GM12878 (cell line): ENCODE results near the gene TCL1B. TPM values are rescaled to one million over a fixed set of nuclear protein-coding genes. Genes with fewer than 3 reads are reported as not detected.
A peak's percentile ranks its signal among the peaks of the same experiment; 100 is the strongest.

Experiments used
- ATAC-seq: fragments of 200-7000 bp; cut with Tn5 transposase; 3 replicates; pipeline ENCODE4 v1.9.1; 2020; ENCODE audit warnings: mild to moderate bottlenecking, moderate library complexity
- BruUV-seq: library from RNA; stranded (reverse); fragments of 400-500 nt; replicated peaks from 2 replicates; lab custom pipeline; 2021; lab: Mats Ljungman, UMichigan
- CTCF ChIA-PET: fragments of 300-600 bp; sonication (Branson Sonifier 250); formaldehyde crosslinking; extraction: SDS; loops from one replicate; lab custom pipeline; 2021; ENCODE audit warnings: inconsistent platforms; lab: Yijun Ruan, JAX
- POLR2A ChIA-PET: fragments of 350-600 bp; formaldehyde crosslinking; extraction: SDS; loops from one replicate; lab custom pipeline; 2021; ENCODE audit warnings: inconsistent platforms; lab: Charles Lee
- RAD21 ChIA-PET: fragments of 300-600 bp; sonication (Branson Sonifier 250); formaldehyde crosslinking; loops from one replicate; lab custom pipeline; 2023; ENCODE audit warnings: antibody characterized with exemption; ENCODE audit not compliant: unreplicated experiment; lab: Charles Lee
- SMC1A ChIA-PET: fragments of 300-600 bp; sonication (Branson Sonifier 250); formaldehyde crosslinking; loops from one replicate; lab custom pipeline; 2023; ENCODE audit not compliant: unreplicated experiment, uncharacterized antibody; lab: Charles Lee
- DNase-seq: peaks from one replicate; pipeline ENCODE4 v3.0.0-alpha.2; 2011; ENCODE audit warnings: low read depth, low spot score
- FAIRE-seq: peaks from 3 replicates; lab custom pipeline; 2011; peaks lifted over from hg19 to GRCh38; lab: Jason Lieb, UNC
- H2AFZ ChIP-seq: 2 replicates; pipeline ENCODE4 v1.6.0; 2011; ENCODE audit warnings: low read depth, low read length, control low read depth; ENCODE audit not compliant: control insufficient read depth
- H3K27ac ChIP-seq: 2 replicates; pipeline ENCODE4 v1.5.1; 2011; ENCODE audit warnings: control low read depth; ENCODE audit not compliant: control insufficient read depth, insufficient read depth
- H3K27me3 ChIP-seq, 2 experiments: replicated peaks in 1 of 2; 2 replicates each; pipeline versions ENCODE4 v1.6.0 to v1.6.1; 2011; ENCODE audit warnings: low read length in 1 of 2; ENCODE audit not compliant: control insufficient read depth in 2 of 2, insufficient read depth in 2 of 2
- H3K36me3 ChIP-seq, 2 experiments: 2 replicates each; pipeline ENCODE4 v1.5.1; 2011; ENCODE audit warnings: low read length in 1 of 2; ENCODE audit not compliant: control insufficient read depth in 2 of 2, insufficient read depth in 2 of 2
- H3K4me1 ChIP-seq: 2 replicates; pipeline ENCODE4 v1.6.1; 2011; ENCODE audit warnings: mild to moderate bottlenecking, low read length, moderate library complexity, mixed read lengths; ENCODE audit not compliant: control insufficient read depth, insufficient read depth
- H3K4me2 ChIP-seq: 2 replicates; pipeline ENCODE4 v1.6.0; 2011; ENCODE audit warnings: control low read depth; ENCODE audit not compliant: control insufficient read depth, insufficient read depth
- H3K4me3 ChIP-seq: fragments of 200-600 bp; sonication (generic); 2 replicates; pipeline ENCODE4 v1.5.1; 2016
- H3K79me2 ChIP-seq: 2 replicates; pipeline ENCODE4 v1.6.0; 2011; ENCODE audit warnings: low read length; ENCODE audit not compliant: control insufficient read depth, insufficient read depth
- H3K9ac ChIP-seq: 2 replicates; pipeline ENCODE4 v1.8.0; 2011; ENCODE audit warnings: low read length, control low read depth, mixed read lengths; ENCODE audit not compliant: control insufficient read depth, insufficient read depth
- H3K9me3 ChIP-seq: replicated peaks from 3 replicates; pipeline ENCODE4 v1.5.1; 2011; ENCODE audit warnings: mild to moderate bottlenecking, low read length; ENCODE audit not compliant: control insufficient read depth, insufficient read depth
- H4K20me1 ChIP-seq: 2 replicates; pipeline ENCODE4 v1.6.0; 2011; ENCODE audit not compliant: control insufficient read depth, insufficient read depth
- JUND ChIP-seq: IDR thresholded peaks from 2 replicates; pipeline ENCODE4 v1.6.1; 2012; ENCODE audit warnings: low read depth, mild to moderate bottlenecking, low read length, improper control_type of control experiment, moderate library complexity
- PAX5 ChIP-seq: IDR thresholded peaks from 2 replicates; pipeline ENCODE4 v1.6.1; 2011; ENCODE audit warnings: low read depth, low read length, borderline replicate concordance
- SPI1 ChIP-seq: IDR thresholded peaks from 2 replicates; pipeline ENCODE4 v1.6.1; 2011; ENCODE audit warnings: low read depth, mild to moderate bottlenecking, low read length, moderate library complexity, borderline replicate concordance; ENCODE audit not compliant: insufficient read depth
- ZNF384 ChIP-seq: IDR thresholded peaks from 2 replicates; pipeline ENCODE4 v1.6.1; 2012; ENCODE audit warnings: low read depth, mild to moderate bottlenecking, low read length, improper control_type of control experiment, borderline replicate concordance
- WGBS: methylation state at CpG from one replicate; pipeline ENCODE4 v1.1.6; 2016; ENCODE audit warnings: low lambda C conversion rate; ENCODE audit not compliant: insufficient replicate concordance, insufficient coverage; ENCODE audit errors: missing lambda C conversion rate; 5-methylcytosine and 5-hydroxymethylcytosine counted together
- in situ Hi-C: fragments of 300-500 bp; cut with MboI; formaldehyde crosslinking; loops from 9 replicates; pipeline ENCODE4 v1.14.3; 2018; ENCODE audit warnings: mixed read lengths
- intact Hi-C: fragments of 100-400 bp; cut with micrococcal nuclease; formaldehyde crosslinking; loops from one replicate; pipeline ENCODE4 v1.14.2; 2022; ENCODE audit not compliant: unreplicated experiment
- polyA plus RNA-seq, 11 experiments: library from polyadenylated mRNA; depleted of rRNA in 4 of 11; unstranded in 6 of 11; stranded (reverse) in 5 of 11; fragments of >200 nt; fragmentation: Nextera tagmentation in 4 of 11; fragmentation: Illumina TruSeq in 1 of 11; extraction: Ambion mirVana in 4 of 11; extraction: Trizol in 1 of 11; gene quantifications; 1 replicate in 1 of 11; 2 replicates in 10 of 11; pipeline versions ENCODE4 v1.2.1 to v1.2.3, GENCODE V29; 2011 to 2016; ENCODE audit warnings: inconsistent platforms in 2 of 11, missing spikeins in 2 of 11, low read depth in 1 of 11
- total RNA-seq, 4 experiments: library from RNA; depleted of rRNA in 3 of 4; stranded (reverse); fragments of >200 nt in 3 of 4; fragmentation: Illumina TruSeq in 1 of 4; extraction: Trizol in 1 of 4; gene quantifications; 2 replicates each; pipeline versions ENCODE4 v1.2.1 to v1.2.3, GENCODE V29; 2013 to 2021
- TF ChIP-seq, protein P1 (sequence below): fragments of 150-350 bp; IDR thresholded peaks from 2 replicates; pipeline ENCODE4 v1.6.1; 2016; ENCODE audit warnings: low read depth, low read length

TCL1B gene
- total and polyA plus RNA-seq, 10 of the 15 experiments (the other 5 are each of a cell fraction or from before 2014, with no cell fraction given) = 0.10 to 0.18 (median 0.13) TPM; not detected in 6

- Histone ChIP-seq H3K4me3 (no peak overlapping the region), H3K9ac (peak overlapping the region; percentile 69; the same call in 1 of the 2 replicates), H3K36me3 (no peaks in the 10 kb centered on the region; a peak in 1 of 4 replicates), H4K20me1 (no peaks in the 10 kb centered on the region), H3K27me3 (no peaks in the 10 kb centered on the region), H3K79me2 (no peaks in the 10 kb centered on the region), H3K4me1 (peaks cover 17% of the 10 kb centered on the region), H3K9me3 (no peaks in the 10 kb centered on the region), H3K4me2 (peak overlapping the region; percentile 48; the same call in 1 of the 2 replicates), H3K27ac (peak overlapping the region; percentile 67), H2AFZ (peak overlapping the region; percentile 82)
- WGBS = 7% methylated on average over 2 of the region's 2 CpGs
- FAIRE-seq = peak; percentile 57
- POLR2A ChIA-PET = interaction anchor here (0.6 to 0.7 kb wide), 2 partner anchors 14 to 349 kb away, joined by 5 read pairs; no protein-coding TSS in a partner anchor
- TF ChIP-seq JUND = no peak
- peak; percentile 7; the same call in 1 of the 2 replicates for TF ChIP-seq SPI1
- peak; percentile 55; the same call in 1 of the 2 replicates for TF ChIP-seq ZNF384
- TF ChIP-seq, protein P1, sequence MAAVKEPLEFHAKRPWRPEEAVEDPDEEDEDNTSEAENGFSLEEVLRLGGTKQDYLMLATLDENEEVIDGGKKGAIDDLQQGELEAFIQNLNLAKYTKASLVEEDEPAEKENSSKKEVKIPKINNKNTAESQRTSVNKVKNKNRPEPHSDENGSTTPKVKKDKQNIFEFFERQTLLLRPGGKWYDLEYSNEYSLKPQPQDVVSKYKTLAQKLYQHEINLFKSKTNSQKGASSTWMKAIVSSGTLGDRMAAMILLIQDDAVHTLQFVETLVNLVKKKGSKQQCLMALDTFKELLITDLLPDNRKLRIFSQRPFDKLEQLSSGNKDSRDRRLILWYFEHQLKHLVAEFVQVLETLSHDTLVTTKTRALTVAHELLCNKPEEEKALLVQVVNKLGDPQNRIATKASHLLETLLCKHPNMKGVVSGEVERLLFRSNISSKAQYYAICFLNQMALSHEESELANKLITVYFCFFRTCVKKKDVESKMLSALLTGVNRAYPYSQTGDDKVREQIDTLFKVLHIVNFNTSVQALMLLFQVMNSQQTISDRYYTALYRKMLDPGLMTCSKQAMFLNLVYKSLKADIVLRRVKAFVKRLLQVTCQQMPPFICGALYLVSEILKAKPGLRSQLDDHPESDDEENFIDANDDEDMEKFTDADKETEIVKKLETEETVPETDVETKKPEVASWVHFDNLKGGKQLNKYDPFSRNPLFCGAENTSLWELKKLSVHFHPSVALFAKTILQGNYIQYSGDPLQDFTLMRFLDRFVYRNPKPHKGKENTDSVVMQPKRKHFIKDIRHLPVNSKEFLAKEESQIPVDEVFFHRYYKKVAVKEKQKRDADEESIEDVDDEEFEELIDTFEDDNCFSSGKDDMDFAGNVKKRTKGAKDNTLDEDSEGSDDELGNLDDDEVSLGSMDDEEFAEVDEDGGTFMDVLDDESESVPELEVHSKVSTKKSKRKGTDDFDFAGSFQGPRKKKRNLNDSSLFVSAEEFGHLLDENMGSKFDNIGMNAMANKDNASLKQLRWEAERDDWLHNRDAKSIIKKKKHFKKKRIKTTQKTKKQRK = no peak
- TF ChIP-seq PAX5 = no peak
- in situ Hi-C loops = loop anchor here (25.0 kb wide), 1 partner anchor 1690 kb away; no protein-coding TSS in a partner anchor
- SMC1A ChIA-PET = interaction anchor here (0.6 to 2.1 kb wide), 4 partner anchors 10 to 122 kb away, joined by 3 to 12 read pairs (median 6); no protein-coding TSS in a partner anchor
- peak; percentile 76 for ATAC-seq
- CTCF ChIA-PET = interaction anchor here (1.0 to 3.7 kb wide), 5 partner anchors 10 to 121 kb away, joined by 3 to 14 read pairs (median 6); no protein-coding TSS in a partner anchor
- RAD21 ChIA-PET = interaction anchor here (1.0 to 1.6 kb wide), 2 partner anchors 10 to 27 kb away, joined by 6 to 7 read pairs; no protein-coding TSS in a partner anchor
- BruUV-seq = no TSS peak
- intact Hi-C loops = no loop called here
- no peak for DNase-seq
Observed at GRCh38 chr14:95652690-95653089, 33.5 kb upstream of the TCL1B start.
